DMS153 treated with DMSO at 0.1 percent for 48 hours (cell line): ENCODE data around the gene OR8S1.
"Not testable (repeated sequence)": the region's sequence is repeated elsewhere in the genome, so short reads cannot be mapped to it uniquely, and the experiment has no call there.

ENCODE experiments used
- DNase-seq: peaks from one replicate; lab custom pipeline; 2025; ENCODE audit not compliant: unreplicated experiment; lab: John Stamatoyannopoulos, UW

Gene OR8S1

GRCh38 chr12:48525332-48525731 lies at the start of gene OR8S1:
OR8S1 (plus strand) TSS chr12:48525632; CDS start chr12:48525632, 0 bp downstream.
- DNase-seq: no peak

GRCh38 chr12:48482198-48482597 lies 43.2 kb upstream of the OR8S1 start, which contains the start of gene C12orf54:
C12orf54 (plus strand) TSS chr12:48482498; CDS start chr12:48483297, 799 bp downstream.
- DNase-seq: no peak

GRCh38 chr12:48482930-48483329 lies 42.5 kb upstream of the OR8S1 start:
- no peak for DNase-seq

- no peak for DNase-seq
Observed at GRCh38 chr12:48486261-48486660, 39.2 kb upstream of the OR8S1 start.

GRCh38 chr12:48486679-48487078 lies 38.8 kb upstream of the OR8S1 start:
- DNase-seq: no peak

- no peak for DNase-seq
Observed at GRCh38 chr12:48489012-48489411, 36.4 kb upstream of the OR8S1 start.

- not testable (repeated sequence) for DNase-seq
Observed at GRCh38 chr12:48489456-48489855, 36.0 kb upstream of the OR8S1 start.

- not testable (repeated sequence) for DNase-seq
Observed at GRCh38 chr12:48500281-48500680, 25.2 kb upstream of the OR8S1 start.

GRCh38 chr12:48506836-48507235 lies 18.6 kb upstream of the OR8S1 start:
- DNase-seq: not testable (repeated sequence)

- no peak for DNase-seq
Observed at GRCh38 chr12:48508987-48509386, 16.4 kb upstream of the OR8S1 start.

- no peak for DNase-seq
Observed at GRCh38 chr12:48510111-48510510, 15.3 kb upstream of the OR8S1 start.

GRCh38 chr12:48512855-48513254 lies 12.6 kb upstream of the OR8S1 start:
- no peak for DNase-seq

- no peak for DNase-seq
Observed at GRCh38 chr12:48514728-48515127, 10.7 kb upstream of the OR8S1 start.

- not testable (repeated sequence) for DNase-seq
Observed at GRCh38 chr12:48520381-48520780, 5.1 kb upstream of the OR8S1 start.

GRCh38 chr12:48527891-48528670 lies 2.6 kb downstream of the OR8S1 start:
- no peak for DNase-seq

- DNase-seq: no peak
Observed at GRCh38 chr12:48532601-48533000, 7.2 kb downstream of the OR8S1 start.

GRCh38 chr12:48536602-48537001 lies 11.2 kb downstream of the OR8S1 start:
- DNase-seq: no peak

- DNase-seq: peak; percentile 10
Observed at GRCh38 chr12:48542300-48542928, 17.0 kb downstream of the OR8S1 start.

GRCh38 chr12:48545833-48546469 lies 20.5 kb downstream of the OR8S1 start:
- no peak for DNase-seq

GRCh38 chr12:48547012-48547411 lies 21.6 kb downstream of the OR8S1 start:
- DNase-seq: not testable (repeated sequence)

GRCh38 chr12:48551636-48552035 lies 26.2 kb downstream of the OR8S1 start:
- not testable (repeated sequence) for DNase-seq
